GM23338 (cell line): Measurements from ENCODE around the gene SCG2. TPM values are rescaled to one million over a fixed set of nuclear protein-coding genes. Genes with fewer than 3 reads are reported as not detected.

Experiments used
- ATAC-seq: fragments of 200-7000 bp; cut with Tn5 transposase; 3 replicates; pipeline ENCODE4 v1.9.1; 2020
- DNase-seq: peaks from one replicate; pipeline ENCODE4 v3.0.0-alpha.2; 2015; ENCODE audit warnings: low spot score
- H2AFZ ChIP-seq: fragments of 200-600 bp; sonication (generic); 2 replicates; pipeline ENCODE4 v1.8.0; 2016; ENCODE audit warnings: antibody characterized with exemption, mild to moderate bottlenecking, moderate library complexity
- H3F3A ChIP-seq: fragments of 200-600 bp; sonication (generic); replicated peaks from 2 replicates; pipeline ENCODE4 v1.8.0; 2017; ENCODE audit warnings: antibody characterized with exemption, mixed run types, low read depth
- H3K27ac ChIP-seq: fragments of 200-600 bp; sonication (generic); 2 replicates; pipeline ENCODE4 v1.6.1; 2016; ENCODE audit warnings: low read depth
- H3K27me3 ChIP-seq: fragments of 200-600 bp; sonication (generic); 2 replicates; pipeline ENCODE4 v1.8.0; 2016; ENCODE audit warnings: mild to moderate bottlenecking, mixed run types, moderate library complexity; ENCODE audit not compliant: insufficient read depth
- H3K36me3 ChIP-seq: fragments of 200-600 bp; sonication (generic); 2 replicates; pipeline ENCODE4 v1.8.0; 2016; ENCODE audit warnings: mild to moderate bottlenecking; ENCODE audit not compliant: insufficient read depth
- H3K4me1 ChIP-seq: fragments of 200-600 bp; sonication (generic); 2 replicates; pipeline ENCODE4 v1.8.0; 2016; ENCODE audit warnings: mild to moderate bottlenecking, moderate library complexity; ENCODE audit not compliant: insufficient read depth
- H3K4me2 ChIP-seq: fragments of 200-600 bp; sonication (generic); 2 replicates; pipeline ENCODE4 v1.7.1; 2017; ENCODE audit warnings: mixed run types
- H3K4me3 ChIP-seq: fragments of 200-600 bp; sonication (generic); 2 replicates; pipeline ENCODE4 v1.6.1; 2016; ENCODE audit warnings: mixed run types
- H3K79me2 ChIP-seq: fragments of 200-600 bp; sonication (generic); replicated peaks from 2 replicates; pipeline ENCODE4 v1.8.0; 2017; ENCODE audit warnings: mild to moderate bottlenecking; ENCODE audit not compliant: insufficient read depth
- H3K9me2 ChIP-seq: fragments of 200-600 bp; sonication (generic); 2 replicates; pipeline ENCODE4 v1.8.0; 2017; ENCODE audit not compliant: insufficient read depth
- H4K20me1 ChIP-seq: fragments of 200-600 bp; sonication (generic); replicated peaks from 2 replicates; pipeline ENCODE4 v1.8.0; 2017; ENCODE audit warnings: mild to moderate bottlenecking; ENCODE audit not compliant: insufficient read depth
- H3K27ac Mint-ChIP-seq: 2 replicates; pipeline ENCODE4 v1.8.0; 2020; ENCODE audit warnings: inconsistent platforms, mild to moderate bottlenecking, moderate library complexity, mixed read lengths
- H3K27me3 Mint-ChIP-seq: 3 replicates; pipeline ENCODE4 v1.8.0; 2022; ENCODE audit warnings: low read depth, mild to moderate bottlenecking, moderate library complexity, mixed read lengths, inconsistent platforms; ENCODE audit not compliant: insufficient read depth, poor library complexity
- H3K36me3 Mint-ChIP-seq: 3 replicates; pipeline ENCODE4 v1.8.0; 2021; ENCODE audit warnings: low read depth, mild to moderate bottlenecking, inconsistent platforms, moderate library complexity, mixed read lengths
- H3K4me1 Mint-ChIP-seq: 3 replicates; pipeline ENCODE4 v1.8.0; 2020; ENCODE audit warnings: mild to moderate bottlenecking, inconsistent platforms, mixed read lengths
- H3K4me3 Mint-ChIP-seq: 3 replicates; pipeline ENCODE4 v1.8.0; 2021; ENCODE audit warnings: moderate library complexity, mild to moderate bottlenecking, inconsistent platforms, mixed read lengths
- H3K9me3 Mint-ChIP-seq: 3 replicates; pipeline ENCODE4 v1.8.0; 2020; ENCODE audit warnings: moderate library complexity, mild to moderate bottlenecking, inconsistent platforms, mixed read lengths
- CREB1 ChIP-seq: fragments of 250-450 bp; sonication (Bioruptor Pico); IDR thresholded peaks from 2 replicates; pipeline ENCODE4 v1.5.0; 2020; ENCODE audit warnings: low read depth, mild to moderate bottlenecking, moderate library complexity
- CTCF ChIP-seq, 2 experiments: fragments of 200-600 bp in 1 of 2; sonication (generic) in 1 of 2; conservative IDR thresholded peaks; 2 replicates each; pipeline versions ENCODE4 v1.5.1 to v1.6.1; 2016 to 2017; ENCODE audit warnings: antibody characterized with exemption in 2 of 2, low read depth in 2 of 2, mild to moderate bottlenecking in 2 of 2, moderate library complexity in 1 of 2
- ETS1 ChIP-seq: IDR thresholded peaks from 2 replicates; pipeline ENCODE4 v1.6.1; 2016; ENCODE audit warnings: antibody characterized with exemption
- EZH2 ChIP-seq: fragments of 200-600 bp; sonication (generic); IDR thresholded peaks from one replicate; pipeline ENCODE4 v1.8.0; 2017; ENCODE audit warnings: antibody characterized with exemption, mild to moderate bottlenecking, low read depth; ENCODE audit not compliant: unreplicated experiment
- EZH2phosphoT487 ChIP-seq: fragments of 200-600 bp; sonication (generic); IDR thresholded peaks from one replicate; pipeline ENCODE4 v1.8.1; 2018; ENCODE audit warnings: antibody characterized with exemption; ENCODE audit not compliant: unreplicated experiment
- JUNB ChIP-seq: IDR thresholded peaks from one replicate; pipeline ENCODE4 v1.6.1; 2016; ENCODE audit warnings: antibody characterized with exemption; ENCODE audit not compliant: unreplicated experiment
- NANOG ChIP-seq: IDR thresholded peaks from 2 replicates; pipeline ENCODE4 v1.6.1; 2016; ENCODE audit warnings: antibody characterized with exemption, borderline replicate concordance
- POLR2AphosphoS5 ChIP-seq: IDR thresholded peaks from 2 replicates; pipeline ENCODE4 v1.6.1; 2016; ENCODE audit warnings: antibody characterized with exemption, low read depth
- REST ChIP-seq: IDR thresholded peaks from one replicate; pipeline ENCODE4 v1.6.1; 2018; ENCODE audit warnings: antibody characterized with exemption; ENCODE audit not compliant: unreplicated experiment
- STAT1 ChIP-seq: IDR thresholded peaks from one replicate; pipeline ENCODE4 v1.6.1; 2016; ENCODE audit warnings: antibody characterized with exemption; ENCODE audit not compliant: unreplicated experiment
- ZNF114 ChIP-seq: fragments of 250-450 bp; sonication (Bioruptor Pico); IDR thresholded peaks from 2 replicates; pipeline ENCODE4 v1.5.0; 2020; ENCODE audit warnings: mild to moderate bottlenecking, moderate library complexity
- ZNF331 ChIP-seq: fragments of 250-450 bp; sonication (Bioruptor Pico); IDR thresholded peaks from 2 replicates; pipeline ENCODE4 v1.5.0; 2020; ENCODE audit warnings: low read depth, mild to moderate bottlenecking, moderate library complexity
- ZNF462 ChIP-seq: fragments of 250-450 bp; sonication (Bioruptor Pico); IDR thresholded peaks from 2 replicates; pipeline ENCODE4 v1.5.0; 2020; ENCODE audit warnings: mild to moderate bottlenecking, moderate library complexity
- polyA plus RNA-seq: library from polyadenylated mRNA; unstranded; fragments of >200 nt; fragmentation: Nextera tagmentation; extraction: Ambion mirVana; gene quantifications from 2 replicates; pipeline ENCODE4 v1.2.1, GENCODE V29; 2016
- total RNA-seq: library from RNA; depleted of rRNA; stranded (reverse); fragments of >200 nt; shearing (Covaris generic); gene quantifications from 2 replicates; pipeline ENCODE4 v1.2.3, GENCODE V29; 2014

Gene SCG2
- total and polyA plus RNA-seq, 2 experiments from 2014 or later = 0.18 to 0.31 TPM

GRCh38 chr2:223599640-223600380 is 2.4 kb downstream of the SCG2 start:
- H4K20me1 ChIP-seq = no peaks in the 10 kb centered on the region
- Mint-ChIP-seq H3K4me3 (no peak overlapping the region), H3K4me1 (no peaks in the 10 kb centered on the region), H3K36me3 (no peaks in the 10 kb centered on the region), H3K27me3 (no peaks in the 10 kb centered on the region), H3K9me3 (no peaks in the 10 kb centered on the region), H3K27ac (no peak overlapping the region)
- H3K27me3 ChIP-seq = no peaks in the 10 kb centered on the region
- H3K27ac ChIP-seq = no peak overlapping the region
- H3K4me3 ChIP-seq = no peak overlapping the region
- no peaks in the 10 kb centered on the region for H3K79me2 ChIP-seq
- no peak for ATAC-seq
- H2AFZ ChIP-seq = no peak overlapping the region
- no peaks in the 10 kb centered on the region for H3K9me2 ChIP-seq
- no peak for DNase-seq
- H3K36me3 ChIP-seq = no peaks in the 10 kb centered on the region
- no peak for TF ChIP-seq EZH2phosphoT487
- no peak for TF ChIP-seq ZNF462 (CRISPR knock-in tag)
- no peak for TF ChIP-seq ETS1
- no peak for TF ChIP-seq NANOG
- no peak for TF ChIP-seq EZH2
- no peak for TF ChIP-seq CREB1 (CRISPR knock-in tag)
- TF ChIP-seq JUNB = no peak
- no peak for TF ChIP-seq REST
- no peak for TF ChIP-seq STAT1
- no peak for TF ChIP-seq POLR2AphosphoS5
- no peak for TF ChIP-seq ZNF114 (CRISPR knock-in tag)
- no peak for TF ChIP-seq CTCF (conservative IDR thresholded peaks at IDR 0.05; ENCODE audit: low read depth in 2 of 2)
- no peak for TF ChIP-seq ZNF331 (CRISPR knock-in tag)
- no peaks in the 10 kb centered on the region for H3F3A ChIP-seq
- H3K4me1 ChIP-seq = no peaks in the 10 kb centered on the region
- H3K4me2 ChIP-seq = no peak overlapping the region
